Raji (cell line): ENCODE measurements around the gene GYG2.

Experiments
- POLR2A ChIP-seq: IDR thresholded peaks from 2 replicates; pipeline ENCODE4 v1.6.1; 2011; ENCODE audit warnings: low read depth, low read length, control low read depth; ENCODE audit not compliant: insufficient read depth

The GYG2 gene

DNA sequence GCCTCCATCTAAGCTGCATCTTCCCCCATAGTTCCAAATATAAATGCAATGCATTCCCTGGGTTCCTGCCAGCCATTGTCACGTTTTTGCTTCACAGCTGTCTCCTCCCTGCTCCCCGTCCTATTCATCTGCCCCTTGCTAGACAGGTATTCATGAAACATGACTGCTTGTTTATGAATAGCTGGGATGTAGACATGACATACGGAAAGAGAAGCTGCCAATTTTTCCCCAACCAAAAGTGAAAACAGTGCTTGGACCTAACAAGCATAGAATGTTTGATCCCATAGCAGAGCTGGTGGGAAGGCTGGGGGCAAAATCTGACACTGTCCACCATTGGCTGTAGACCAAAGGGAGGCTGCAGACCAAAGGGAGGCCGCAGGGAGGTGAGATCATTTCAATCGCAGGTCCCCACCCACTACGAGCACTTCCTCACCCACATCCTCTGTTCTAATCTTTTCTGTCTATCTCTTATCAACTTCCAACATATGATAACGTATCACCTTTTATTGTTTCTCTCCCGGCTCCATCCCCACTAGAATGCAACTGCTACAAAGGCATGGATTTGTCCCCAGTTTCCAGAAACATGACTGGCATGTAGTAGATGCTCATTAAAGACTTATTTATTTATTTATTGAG is 8.5 kb upstream of the GYG2 start:
- TF ChIP-seq POLR2A = no peak

- no peak for TF ChIP-seq POLR2A
Observed at GRCh38 chrX:2823795-2824386, 4.8 kb upstream of the GYG2 start.

GRCh38 chrX:2824886-2825285 is 3.8 kb upstream of the GYG2 start:
- no peak for TF ChIP-seq POLR2A

DNA sequence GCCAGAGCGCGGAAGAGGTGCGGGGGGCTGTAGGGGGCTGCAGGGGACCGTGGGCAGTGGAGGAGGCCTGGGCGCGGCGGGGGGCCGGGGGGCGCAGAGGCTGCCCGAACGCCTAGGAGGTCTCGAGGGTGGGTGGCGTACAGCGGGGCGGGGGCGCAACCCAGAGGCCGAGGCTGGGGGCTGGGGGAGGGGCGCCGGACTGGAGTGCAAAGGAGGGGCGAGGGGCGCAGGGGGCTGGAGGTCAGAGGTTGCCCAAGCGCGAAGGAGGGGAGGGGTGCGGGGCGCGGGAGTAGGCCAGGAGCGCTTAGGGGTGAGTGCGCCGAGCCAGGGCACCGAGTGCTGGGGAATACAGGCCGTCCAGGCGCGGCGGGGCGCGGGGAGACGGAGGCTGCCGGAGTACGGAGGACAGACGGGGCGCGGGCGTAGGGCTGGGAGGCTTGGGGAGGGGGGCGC is 255 bp downstream of the GYG2 start:
- no peak for TF ChIP-seq POLR2A

DNA sequence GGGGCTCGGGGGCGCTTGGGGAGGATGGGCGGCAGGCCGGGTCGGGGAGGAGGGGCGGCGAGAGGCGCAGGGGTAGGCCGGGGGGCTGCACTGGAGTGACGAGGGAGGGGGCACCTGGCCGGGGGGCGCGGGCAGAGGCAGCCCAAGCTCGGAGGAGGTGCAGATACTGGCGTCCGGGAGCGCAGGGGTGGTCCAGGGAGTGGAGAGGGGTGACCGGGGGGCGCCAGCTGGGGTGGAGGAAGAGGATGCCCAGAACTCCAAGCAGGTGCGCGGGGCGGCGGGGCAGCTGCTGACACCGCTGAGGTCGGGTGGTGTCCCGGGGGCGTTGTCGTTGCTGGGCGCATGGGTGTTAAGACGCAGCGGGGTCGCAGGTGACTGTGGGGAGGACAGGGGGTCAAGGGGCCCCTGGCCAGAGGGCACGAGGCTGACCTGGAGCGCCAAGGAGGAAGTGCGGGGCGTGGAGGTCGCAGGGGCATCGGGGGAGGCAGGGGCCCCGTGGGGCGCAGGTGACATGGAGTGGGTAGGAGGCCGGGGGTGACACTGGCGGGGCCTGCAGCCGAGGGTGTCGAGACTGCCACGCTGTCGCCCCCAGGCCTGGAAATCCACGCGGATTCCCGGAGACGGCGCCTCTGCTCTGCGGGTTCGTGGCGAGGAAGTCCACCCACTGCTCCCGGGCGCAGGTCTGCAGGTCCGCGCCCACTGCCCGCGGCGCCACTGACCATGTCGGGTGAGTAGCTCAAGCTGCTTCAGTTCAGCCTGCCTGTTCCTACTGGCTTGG is 928 bp downstream of the GYG2 start:
- TF ChIP-seq POLR2A = no peak

- no peak for TF ChIP-seq POLR2A
Observed at GRCh38 chrX:2831471-2832228, 2.9 kb downstream of the GYG2 start.

DNA sequence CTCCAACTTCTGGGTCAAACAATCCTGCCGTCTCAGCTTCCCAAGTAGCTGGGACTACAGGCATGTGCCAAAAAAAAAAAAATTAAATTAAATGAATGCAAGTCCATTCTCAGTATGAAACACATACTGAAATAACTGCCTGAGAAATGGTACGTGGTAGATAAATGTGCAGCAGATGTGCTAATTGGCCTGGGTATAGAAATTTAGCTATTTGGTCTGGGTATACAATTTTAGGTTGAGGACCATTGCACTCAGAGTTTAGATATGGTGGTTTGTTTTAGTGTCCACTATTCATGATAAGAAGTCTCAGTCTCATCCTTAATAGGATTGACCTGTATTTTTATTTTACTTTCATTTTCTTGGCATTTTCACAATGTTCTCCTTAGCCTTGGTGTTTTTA is 9.2 kb downstream of the GYG2 start:
- no peak for TF ChIP-seq POLR2A

DNA sequence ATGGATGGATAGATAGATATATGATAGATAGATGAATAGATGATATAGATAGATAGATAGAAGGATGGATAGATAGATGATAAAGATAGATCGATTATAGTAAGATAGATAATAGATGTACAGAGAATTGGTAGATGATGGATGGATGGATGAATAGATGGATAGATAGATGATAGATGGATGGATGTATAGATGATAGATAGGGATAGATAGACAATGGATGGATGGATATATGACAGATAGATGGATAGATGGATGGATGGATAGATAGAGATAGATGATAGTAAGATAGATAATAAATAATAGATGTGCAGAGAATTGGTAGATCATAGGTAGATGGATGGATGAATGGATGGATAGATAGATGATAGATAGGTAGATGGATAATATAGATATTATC is 12.2 kb downstream of the GYG2 start:
- no peak for TF ChIP-seq POLR2A

DNA sequence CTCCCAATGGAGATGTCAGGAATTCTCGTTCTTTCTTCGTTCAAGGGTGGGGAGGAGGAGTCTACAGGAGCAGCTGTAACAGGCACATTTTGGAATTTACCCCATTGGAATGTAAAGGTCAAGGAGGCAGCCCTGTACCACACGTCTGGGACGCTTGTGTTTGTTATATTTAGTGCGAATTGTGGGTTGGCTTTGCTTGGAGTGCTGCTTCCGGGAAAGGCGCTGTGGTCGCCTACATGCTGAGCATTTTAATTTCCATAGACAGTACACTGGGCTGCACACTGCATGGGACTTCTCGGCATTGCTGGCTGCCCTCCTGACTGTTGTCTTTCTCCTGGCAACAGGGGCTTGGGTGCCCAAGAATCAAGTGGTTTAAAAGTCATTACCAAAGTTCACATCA is 12.8 kb downstream of the GYG2 start:
- no peak for TF ChIP-seq POLR2A

DNA sequence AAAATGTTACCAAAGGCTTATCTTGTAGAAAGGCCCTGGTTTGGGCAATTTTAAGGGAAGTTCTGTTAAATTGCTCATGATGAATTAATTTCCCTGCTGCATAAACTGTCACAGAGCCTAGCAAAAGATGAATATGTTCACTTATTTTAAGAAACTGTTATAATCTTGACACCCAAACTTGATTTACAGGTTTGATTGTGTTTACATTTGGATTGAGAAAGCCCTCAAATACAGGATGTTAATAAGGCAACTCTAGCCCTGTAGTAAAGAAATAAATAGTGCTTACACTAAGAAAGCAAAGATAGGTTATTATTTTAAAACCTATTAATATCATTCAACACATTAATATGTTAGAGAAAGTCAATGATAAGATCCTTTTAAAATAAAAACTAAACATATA is 18.3 kb downstream of the GYG2 start:
- no peak for TF ChIP-seq POLR2A

- TF ChIP-seq POLR2A = no peak
Observed at GRCh38 chrX:2848871-2849301, 20.2 kb downstream of the GYG2 start.

DNA sequence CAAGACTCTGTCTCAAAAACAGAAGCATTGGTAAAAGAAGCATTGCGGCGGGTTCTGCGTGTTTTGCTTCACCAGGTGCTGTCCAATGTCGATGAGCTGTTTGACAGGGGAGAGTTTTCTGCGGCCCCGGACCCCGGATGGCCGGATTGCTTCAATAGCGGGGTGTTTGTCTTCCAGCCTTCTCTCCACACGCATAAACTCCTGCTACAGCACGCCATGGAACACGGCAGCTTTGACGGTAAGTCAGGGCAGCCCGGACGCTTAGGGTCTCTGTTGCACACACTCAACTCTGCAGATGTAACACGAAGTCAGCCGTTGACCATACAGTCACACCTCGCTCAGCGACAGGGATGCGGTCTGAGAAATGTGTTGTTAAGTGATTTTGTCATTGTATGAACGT is 26.2 kb downstream of the GYG2 start:
- TF ChIP-seq POLR2A = no peak

- no peak for TF ChIP-seq POLR2A
Observed at GRCh38 chrX:2855761-2856160, 27.0 kb downstream of the GYG2 start.

- TF ChIP-seq POLR2A = no peak
Observed at GRCh38 chrX:2857566-2857965, 28.8 kb downstream of the GYG2 start.

- TF ChIP-seq POLR2A = no peak
Observed at GRCh38 chrX:2859197-2859797, 30.6 kb downstream of the GYG2 start.

DNA sequence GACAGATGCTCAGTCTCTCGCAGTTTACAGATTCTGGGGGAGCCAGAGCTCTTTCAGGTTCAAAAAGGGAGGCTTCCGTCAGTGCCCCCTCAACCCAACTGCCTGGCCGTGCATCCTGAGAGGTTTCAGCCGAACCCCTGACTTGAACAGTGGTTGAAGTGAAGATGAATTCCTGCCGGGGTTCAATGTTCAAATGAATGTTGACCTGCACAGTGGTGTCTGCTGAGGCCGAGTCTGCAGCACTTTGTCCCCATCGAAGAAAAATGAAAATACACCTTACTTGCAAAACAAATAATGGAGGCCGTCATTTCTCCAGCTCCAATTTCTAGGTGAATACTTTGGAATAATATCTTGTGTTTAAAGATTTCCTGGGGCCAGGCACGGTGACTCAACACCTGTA is 33.7 kb downstream of the GYG2 start:
- TF ChIP-seq POLR2A = no peak

GRCh38 chrX:2863646-2864045 is 34.9 kb downstream of the GYG2 start:
- TF ChIP-seq POLR2A = no peak
